Mesothelial cell of epicardium (in vitro differentiated cells): ENCODE results near the gene TRIM62. TPM values are rescaled to one million over a fixed set of nuclear protein-coding genes. Genes with fewer than 3 reads are reported as not detected.

Experiments used
- DNase-seq, 2 experiments: peaks; one replicate each; pipeline ENCODE4 v3.0.0; 2021; ENCODE audit warnings: low spot score in 2 of 2; ENCODE audit not compliant: unreplicated experiment in 2 of 2
- H3K27ac Mint-ChIP-seq: 2 replicates; pipeline ENCODE4 v1.8.0; 2021; ENCODE audit warnings: mixed read lengths
- H3K27me3 Mint-ChIP-seq: 2 replicates; pipeline ENCODE4 v1.8.0; 2021; ENCODE audit warnings: low read depth, mixed read lengths
- H3K36me3 Mint-ChIP-seq: 2 replicates; pipeline ENCODE4 v1.8.0; 2021; ENCODE audit warnings: mixed read lengths
- H3K4me1 Mint-ChIP-seq: 2 replicates; pipeline ENCODE4 v1.8.0; 2021; ENCODE audit warnings: mixed read lengths
- H3K4me3 Mint-ChIP-seq: 2 replicates; pipeline ENCODE4 v1.8.0; 2021; ENCODE audit warnings: mild to moderate bottlenecking, moderate library complexity, mixed read lengths
- H3K9me3 Mint-ChIP-seq: 2 replicates; pipeline ENCODE4 v1.8.0; 2021; ENCODE audit warnings: mixed read lengths
- total RNA-seq: library from RNA; stranded (reverse); gene quantifications from 3 replicates; pipeline ENCODE4 v1.2.1, GENCODE V29; 2021
- TF ChIP-seq, protein P1 (sequence below): fragments of 200-600 bp; sonication (generic); IDR thresholded peaks from one replicate; pipeline ENCODE4 v1.5.0; 2021; ENCODE audit warnings: antibody characterized with exemption; ENCODE audit not compliant: unreplicated experiment

The TRIM62 gene
- total RNA-seq, 1 donor from 2014 or later = 13.9 TPM

DNA sequence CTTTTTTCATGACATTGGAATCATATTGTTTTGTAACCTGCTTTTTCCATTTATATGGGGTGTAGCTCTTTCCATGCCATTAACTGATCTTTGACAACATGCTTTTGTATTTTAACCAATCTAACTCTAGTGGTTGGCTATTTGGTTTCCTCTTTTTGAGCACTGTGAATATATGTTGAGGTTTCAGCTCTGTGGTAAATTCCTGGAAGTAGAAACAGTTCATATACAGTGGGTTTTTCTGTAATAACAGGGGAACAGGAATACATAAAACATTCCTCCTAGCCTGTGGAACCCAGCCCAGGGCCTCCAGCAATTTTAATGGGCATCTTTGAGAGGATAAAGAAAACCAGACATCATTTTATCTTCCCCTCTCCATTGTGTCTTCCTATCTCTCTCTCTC lies 83.5 kb downstream of the TRIM62 start:
- H3K27me3 Mint-ChIP-seq = no peaks in the 10 kb centered on the region
- peaks cover 10% of the 10 kb centered on the region for H3K4me1 Mint-ChIP-seq
- no peaks in the 10 kb centered on the region for H3K9me3 Mint-ChIP-seq
- DNase-seq = no peak
- peaks cover 16% of the 10 kb centered on the region for H3K36me3 Mint-ChIP-seq
- TF ChIP-seq, protein P1, sequence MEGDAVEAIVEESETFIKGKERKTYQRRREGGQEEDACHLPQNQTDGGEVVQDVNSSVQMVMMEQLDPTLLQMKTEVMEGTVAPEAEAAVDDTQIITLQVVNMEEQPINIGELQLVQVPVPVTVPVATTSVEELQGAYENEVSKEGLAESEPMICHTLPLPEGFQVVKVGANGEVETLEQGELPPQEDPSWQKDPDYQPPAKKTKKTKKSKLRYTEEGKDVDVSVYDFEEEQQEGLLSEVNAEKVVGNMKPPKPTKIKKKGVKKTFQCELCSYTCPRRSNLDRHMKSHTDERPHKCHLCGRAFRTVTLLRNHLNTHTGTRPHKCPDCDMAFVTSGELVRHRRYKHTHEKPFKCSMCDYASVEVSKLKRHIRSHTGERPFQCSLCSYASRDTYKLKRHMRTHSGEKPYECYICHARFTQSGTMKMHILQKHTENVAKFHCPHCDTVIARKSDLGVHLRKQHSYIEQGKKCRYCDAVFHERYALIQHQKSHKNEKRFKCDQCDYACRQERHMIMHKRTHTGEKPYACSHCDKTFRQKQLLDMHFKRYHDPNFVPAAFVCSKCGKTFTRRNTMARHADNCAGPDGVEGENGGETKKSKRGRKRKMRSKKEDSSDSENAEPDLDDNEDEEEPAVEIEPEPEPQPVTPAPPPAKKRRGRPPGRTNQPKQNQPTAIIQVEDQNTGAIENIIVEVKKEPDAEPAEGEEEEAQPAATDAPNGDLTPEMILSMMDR = no peak
- H3K4me3 Mint-ChIP-seq = no peak overlapping the region
- H3K27ac Mint-ChIP-seq = no peak overlapping the region

DNA sequence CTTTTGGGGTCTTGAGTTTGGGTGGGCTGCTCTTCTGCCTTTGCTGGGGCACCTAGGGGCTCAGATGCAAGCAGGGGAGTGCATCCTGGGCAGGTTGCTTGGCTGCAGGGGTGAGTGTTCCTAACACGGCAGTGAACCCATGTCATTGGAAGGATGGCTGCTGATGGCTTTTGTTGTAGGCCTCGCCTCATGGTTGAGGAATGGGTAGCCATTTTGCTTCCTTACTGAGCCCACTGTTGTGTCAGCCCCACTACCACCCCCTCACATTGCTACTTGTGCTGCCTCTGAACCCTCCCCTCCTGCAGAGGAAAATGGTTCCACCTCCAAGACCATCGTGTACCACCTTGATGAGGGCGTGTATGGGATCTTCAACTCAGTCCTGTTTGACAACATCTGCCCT lies 84.1 kb downstream of the TRIM62 start:
- no peak for DNase-seq
- H3K4me3 Mint-ChIP-seq = no peak overlapping the region
- peaks cover 10% of the 10 kb centered on the region for H3K4me1 Mint-ChIP-seq
- H3K36me3 Mint-ChIP-seq = peaks cover 10% of the 10 kb centered on the region
- TF ChIP-seq, protein P1 = no peak
- no peak overlapping the region for H3K27ac Mint-ChIP-seq
- no peaks in the 10 kb centered on the region for H3K9me3 Mint-ChIP-seq
- H3K27me3 Mint-ChIP-seq = no peaks in the 10 kb centered on the region

DNA sequence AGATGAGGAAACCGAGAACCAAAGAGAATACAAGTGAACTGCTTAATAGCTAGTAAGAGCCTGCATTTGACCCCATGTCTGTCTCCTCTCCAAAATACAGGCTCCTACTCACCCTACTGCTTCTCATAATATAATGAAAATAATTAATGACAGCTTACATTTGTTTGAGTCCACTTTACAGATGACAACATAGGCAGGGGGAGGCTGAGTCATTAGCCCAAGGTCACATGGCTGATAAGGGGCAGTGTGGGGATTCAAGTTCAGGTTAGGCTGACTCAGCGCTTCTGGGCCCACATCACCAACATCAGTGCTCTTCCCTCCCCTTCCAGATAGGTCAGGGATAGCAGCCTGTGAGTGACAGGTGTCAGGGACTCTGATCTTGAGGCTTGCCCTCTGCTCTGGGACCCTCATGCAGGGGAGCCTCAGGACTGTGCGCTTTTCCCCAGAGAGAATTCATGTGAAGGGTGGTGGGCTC lies 84.7 kb downstream of the TRIM62 start:
- Mint-ChIP-seq H3K9me3 (no peaks in the 10 kb centered on the region), H3K27me3 (no peaks in the 10 kb centered on the region), H3K4me3 (no peak overlapping the region), H3K36me3 (peaks cover 5% of the 10 kb centered on the region), H3K27ac (no peak overlapping the region), H3K4me1 (peaks cover 10% of the 10 kb centered on the region)
- TF ChIP-seq, protein P1 = no peak
- DNase-seq = no peak

DNA sequence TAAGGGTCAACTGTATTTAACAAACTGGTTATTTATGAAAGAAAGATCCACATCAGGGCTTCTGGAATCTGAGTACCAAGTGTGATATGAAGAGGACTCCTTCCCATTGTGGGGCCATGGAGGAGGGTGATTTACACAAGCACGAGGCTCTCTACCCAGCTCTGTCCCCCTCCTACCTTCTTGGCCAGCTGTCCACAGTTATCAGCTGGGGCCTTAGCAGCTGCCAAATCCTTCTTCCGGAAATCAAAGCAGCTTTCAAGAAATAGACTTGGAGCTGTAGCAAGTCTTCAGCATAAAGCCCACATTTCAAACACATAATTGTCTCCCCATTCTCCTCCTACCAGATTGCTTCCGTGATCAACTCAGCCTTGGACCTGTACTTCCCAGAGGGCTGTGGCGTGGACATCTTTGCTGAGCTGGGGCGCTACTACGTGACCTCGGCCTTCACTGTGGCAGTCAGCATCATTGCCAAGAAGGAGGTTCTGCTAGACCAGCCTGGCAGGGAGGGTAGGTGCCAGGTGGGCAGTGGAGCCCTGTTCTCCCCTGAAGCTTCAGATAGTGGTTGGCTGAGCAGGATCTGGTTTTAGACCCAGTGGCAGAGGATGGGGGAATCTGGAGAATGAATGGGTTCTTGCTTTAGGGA lies 85.4 kb downstream of the TRIM62 start:
- no peaks in the 10 kb centered on the region for H3K9me3 Mint-ChIP-seq
- H3K4me3 Mint-ChIP-seq = no peak overlapping the region
- DNase-seq = no peak
- no peak overlapping the region for H3K27ac Mint-ChIP-seq
- TF ChIP-seq, protein P1 = no peak
- H3K4me1 Mint-ChIP-seq = peaks cover 10% of the 10 kb centered on the region
- H3K36me3 Mint-ChIP-seq = peaks cover 5% of the 10 kb centered on the region
- H3K27me3 Mint-ChIP-seq = no peaks in the 10 kb centered on the region

Other genes starting within 250 kb of the TRIM62 start
- gene RNF19B, start 217.2 kb downstream of the TRIM62 start, total RNA-seq = 14.3 to 15.5 TPM (median 14.6 TPM) in 3 replicates
- gene AK2, start 145.2 kb downstream of the TRIM62 start, total RNA-seq = 136 to 142 TPM (median 139 TPM) in 3 replicates
- gene AZIN2, start 100.9 kb downstream of the TRIM62 start, total RNA-seq = 9.6 to 15.1 TPM (median 14.4 TPM) in 3 replicates
- 112 to 114 TPM (median 113 TPM) in 3 replicates for gene ZNF362, start 74.4 kb upstream of the TRIM62 start, total RNA-seq
- 0.51 to 0.58 TPM (median 0.52 TPM) in 3 replicates for gene A3GALT2, start 139.1 kb upstream of the TRIM62 start, total RNA-seq
- 99.5 to 104 TPM (median 99.7 TPM) in 3 replicates for gene PHC2, start 249.1 kb upstream of the TRIM62 start, total RNA-seq